Measurements from ENCODE around the gene GPC5. TPM values are rescaled to one million over a fixed set of nuclear protein-coding genes. Genes with fewer than 3 reads are reported as not detected.
A peak's percentile ranks its signal among the peaks of the same experiment; 100 is the strongest.

The GPC5 gene
- total RNA-seq, 2 donors from 2014 or later: 0.83 to 1.3 TPM

DNA sequence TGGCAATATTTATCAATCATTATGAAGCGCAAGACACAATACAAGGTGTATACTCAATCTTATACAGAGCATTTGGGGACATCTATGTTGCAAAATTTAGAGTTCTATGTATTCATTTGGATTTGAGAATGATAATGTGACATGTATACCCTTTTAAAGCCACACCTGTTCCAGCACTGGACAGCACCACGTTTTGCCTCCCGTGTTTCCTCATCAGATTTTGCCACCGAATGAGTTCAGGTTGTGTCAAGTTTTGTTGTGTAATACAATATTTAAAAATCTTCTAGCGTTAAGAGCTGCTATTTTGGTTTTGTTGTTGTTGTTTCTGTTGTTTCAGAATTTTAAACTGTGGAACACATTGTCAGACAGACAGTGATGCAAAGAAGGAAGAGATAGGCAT is 1259.9 kb downstream of the GPC5 start:
- Histone ChIP-seq H3K27me3 (no peaks in the 10 kb centered on the region), H3K4me1 (no peaks in the 10 kb centered on the region), H3K36me3 (no peaks in the 10 kb centered on the region)

DNA sequence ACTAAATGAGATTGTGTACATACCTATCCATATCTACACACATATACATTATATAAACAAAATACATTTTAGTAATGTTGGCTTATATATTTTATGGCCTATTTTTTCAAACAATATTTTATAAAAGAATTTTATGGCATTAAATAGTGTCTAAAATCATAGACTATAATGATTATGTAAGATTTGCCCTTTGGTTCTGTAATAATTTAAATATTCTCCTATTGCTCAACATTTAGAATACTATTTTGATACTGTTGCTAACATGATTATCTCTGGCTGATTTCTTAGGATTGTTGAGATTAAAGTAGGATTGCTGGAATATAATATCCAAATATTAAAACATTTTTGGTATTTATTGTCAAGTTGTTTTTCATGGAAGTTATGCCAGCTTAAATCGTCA is 1263.0 kb downstream of the GPC5 start:
- DNase-seq (ENCODE audit: low spot score): no peak
- no peak overlapping the region for H3K4me3 ChIP-seq
- TF ChIP-seq, protein P1, sequence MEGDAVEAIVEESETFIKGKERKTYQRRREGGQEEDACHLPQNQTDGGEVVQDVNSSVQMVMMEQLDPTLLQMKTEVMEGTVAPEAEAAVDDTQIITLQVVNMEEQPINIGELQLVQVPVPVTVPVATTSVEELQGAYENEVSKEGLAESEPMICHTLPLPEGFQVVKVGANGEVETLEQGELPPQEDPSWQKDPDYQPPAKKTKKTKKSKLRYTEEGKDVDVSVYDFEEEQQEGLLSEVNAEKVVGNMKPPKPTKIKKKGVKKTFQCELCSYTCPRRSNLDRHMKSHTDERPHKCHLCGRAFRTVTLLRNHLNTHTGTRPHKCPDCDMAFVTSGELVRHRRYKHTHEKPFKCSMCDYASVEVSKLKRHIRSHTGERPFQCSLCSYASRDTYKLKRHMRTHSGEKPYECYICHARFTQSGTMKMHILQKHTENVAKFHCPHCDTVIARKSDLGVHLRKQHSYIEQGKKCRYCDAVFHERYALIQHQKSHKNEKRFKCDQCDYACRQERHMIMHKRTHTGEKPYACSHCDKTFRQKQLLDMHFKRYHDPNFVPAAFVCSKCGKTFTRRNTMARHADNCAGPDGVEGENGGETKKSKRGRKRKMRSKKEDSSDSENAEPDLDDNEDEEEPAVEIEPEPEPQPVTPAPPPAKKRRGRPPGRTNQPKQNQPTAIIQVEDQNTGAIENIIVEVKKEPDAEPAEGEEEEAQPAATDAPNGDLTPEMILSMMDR (IDR thresholded peaks at IDR 0.05): no peak
- H3K9me3 ChIP-seq: no peaks in the 10 kb centered on the region
- no peak overlapping the region for H3K27ac ChIP-seq
- no peaks in the 10 kb centered on the region for H3K27me3 ChIP-seq
- no peaks in the 10 kb centered on the region for H3K4me1 ChIP-seq
- H3K36me3 ChIP-seq: no peaks in the 10 kb centered on the region

More for the DNA sequence above, 1259.9 kb downstream of the GPC5 start:
- TF ChIP-seq, protein P1 (IDR thresholded peaks at IDR 0.05): no peak
- Histone ChIP-seq H3K9me3 (no peaks in the 10 kb centered on the region), H3K4me3 (no peak overlapping the region), H3K27ac (no peak overlapping the region)
- no peak for DNase-seq (ENCODE audit: low spot score)

DNA sequence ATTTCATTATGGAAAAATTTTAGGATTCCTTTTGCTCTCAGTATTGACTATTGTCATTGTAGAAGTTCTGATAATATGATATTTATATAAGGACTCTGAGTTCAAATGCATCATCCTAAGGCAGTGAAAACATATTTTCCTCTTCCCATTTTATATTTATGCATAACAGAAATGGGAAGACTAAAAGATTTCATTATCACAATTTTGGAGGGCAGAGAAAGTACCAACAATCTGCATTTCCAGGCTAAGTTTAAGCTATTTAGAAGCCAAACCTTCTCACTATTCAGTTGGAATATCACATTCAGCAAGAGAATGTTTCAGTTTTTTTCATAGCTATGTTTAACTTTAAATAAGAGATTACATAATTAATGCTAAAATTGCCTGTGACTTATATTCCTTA is 1269.7 kb downstream of the GPC5 start:
- Histone ChIP-seq H3K27ac (no peak overlapping the region), H3K4me1 (no peaks in the 10 kb centered on the region), H3K36me3 (no peaks in the 10 kb centered on the region), H3K4me3 (no peak overlapping the region), H3K27me3 (no peaks in the 10 kb centered on the region), H3K9me3 (no peaks in the 10 kb centered on the region)
- no peak for DNase-seq (ENCODE audit: low spot score)
- TF ChIP-seq, protein P1 (IDR thresholded peaks at IDR 0.05): no peak

DNA sequence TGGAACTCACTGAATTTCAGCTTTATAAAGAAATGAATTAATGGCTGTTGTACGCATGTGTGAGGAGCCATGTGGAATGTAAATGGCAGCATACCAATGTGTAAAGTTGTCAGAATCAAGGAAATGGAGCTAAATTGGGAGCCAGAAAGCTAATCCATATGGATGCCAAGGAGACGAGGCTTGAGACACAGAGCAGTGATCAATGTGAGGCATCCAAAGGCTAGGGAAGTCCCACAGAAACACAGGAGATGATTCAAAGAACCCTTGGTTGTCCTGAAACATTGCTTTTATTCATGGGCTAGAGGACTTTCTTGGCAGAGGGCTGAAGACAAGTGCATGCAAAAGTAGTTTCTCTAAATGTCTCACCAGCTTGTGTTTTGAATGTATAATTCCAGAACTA is 1271.7 kb downstream of the GPC5 start:
- no peaks in the 10 kb centered on the region for H3K4me1 ChIP-seq
- H3K27ac ChIP-seq: no peak overlapping the region
- H3K4me3 ChIP-seq: no peak overlapping the region
- DNase-seq (ENCODE audit: low spot score): no peak
- no peaks in the 10 kb centered on the region for H3K36me3 ChIP-seq
- no peaks in the 10 kb centered on the region for H3K27me3 ChIP-seq
- H3K9me3 ChIP-seq: no peaks in the 10 kb centered on the region
- TF ChIP-seq, protein P1 (IDR thresholded peaks at IDR 0.05): no peak

GRCh38 chr13:92671821-92672220 is 1273.4 kb downstream of the GPC5 start:
- Histone ChIP-seq H3K36me3 (no peaks in the 10 kb centered on the region), H3K27me3 (no peaks in the 10 kb centered on the region), H3K4me3 (no peak overlapping the region), H3K27ac (no peak overlapping the region), H3K9me3 (no peaks in the 10 kb centered on the region), H3K4me1 (no peaks in the 10 kb centered on the region)
- no peak for DNase-seq (ENCODE audit: low spot score)
- TF ChIP-seq, protein P1 (IDR thresholded peaks at IDR 0.05): no peak

DNA sequence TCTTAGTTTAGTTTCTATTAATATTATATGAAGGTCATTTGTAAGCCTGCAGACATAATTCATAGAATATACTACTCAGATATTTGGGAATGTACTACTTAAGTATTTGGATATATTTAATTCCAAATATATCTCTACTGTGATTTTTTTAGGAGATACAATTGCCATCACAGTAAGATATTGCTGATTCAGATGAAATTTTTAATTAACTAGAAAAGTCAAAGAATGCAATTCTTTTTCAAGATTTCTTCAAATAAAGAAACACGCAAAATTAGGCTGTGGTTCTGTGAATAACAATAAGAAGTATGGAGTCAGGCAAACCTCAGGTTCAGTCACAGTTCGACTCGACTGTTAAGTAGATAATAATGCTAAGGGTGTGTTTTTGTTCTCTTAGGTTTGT is 1277.8 kb downstream of the GPC5 start:
- H3K36me3 ChIP-seq: no peaks in the 10 kb centered on the region
- H3K9me3 ChIP-seq: no peaks in the 10 kb centered on the region
- peak overlapping the region; percentile 65 to 80 for H3K27ac ChIP-seq
- TF ChIP-seq, protein P1 (IDR thresholded peaks at IDR 0.05): no peak
- H3K4me1 ChIP-seq: no peaks in the 10 kb centered on the region
- no peak for DNase-seq (ENCODE audit: low spot score)
- no peaks in the 10 kb centered on the region for H3K27me3 ChIP-seq
- H3K4me3 ChIP-seq: peak overlapping the region; percentile 37 to 42

Data from right atrium auricular region (tissue), 2 donors.